HFF-Myc (cell line): Measurements from ENCODE around the gene DEFB114.

Source experiments
- DNase-seq: peaks from one replicate; pipeline ENCODE4 v3.0.0-alpha.2; 2011; ENCODE audit warnings: low read depth; ENCODE audit errors: extremely low read depth
- H3K4me3 ChIP-seq: replicated peaks from 2 replicates; pipeline ENCODE4 v1.5.1; 2011; ENCODE audit warnings: low read depth, mild to moderate bottlenecking, control low read depth, low read length
- TF ChIP-seq, protein P1 (sequence below): IDR thresholded peaks from 2 replicates; pipeline ENCODE4 v1.5.1; 2012; ENCODE audit warnings: mild to moderate bottlenecking, low read depth, low read length, control low read depth; ENCODE audit errors: missing control alignments

The DEFB114 gene

DNA sequence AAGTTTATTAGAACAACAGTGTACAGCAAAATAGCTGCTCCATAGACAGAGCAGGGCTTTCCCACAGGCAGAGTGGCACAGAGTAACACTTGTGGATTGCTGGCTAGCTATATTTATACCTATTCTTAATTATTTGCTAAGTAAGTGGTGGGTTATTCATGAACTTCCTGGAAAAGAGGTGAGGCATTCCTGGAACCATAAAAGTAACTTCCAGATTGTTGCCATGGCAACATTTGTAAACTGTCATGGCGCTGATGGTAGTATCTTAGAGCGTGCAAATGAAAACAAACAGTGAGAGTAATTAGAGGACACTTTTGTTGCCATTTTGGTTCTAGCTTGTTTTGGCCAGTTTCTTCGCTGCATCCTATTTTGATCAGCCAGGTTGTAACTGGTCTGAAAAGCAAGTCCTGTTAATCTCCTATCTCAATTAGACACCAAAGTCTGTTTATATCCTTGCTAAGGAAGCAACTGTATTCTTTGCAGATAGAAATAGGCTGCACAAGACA is 23.9 kb downstream of the DEFB114 start:
- TF ChIP-seq, protein P1, sequence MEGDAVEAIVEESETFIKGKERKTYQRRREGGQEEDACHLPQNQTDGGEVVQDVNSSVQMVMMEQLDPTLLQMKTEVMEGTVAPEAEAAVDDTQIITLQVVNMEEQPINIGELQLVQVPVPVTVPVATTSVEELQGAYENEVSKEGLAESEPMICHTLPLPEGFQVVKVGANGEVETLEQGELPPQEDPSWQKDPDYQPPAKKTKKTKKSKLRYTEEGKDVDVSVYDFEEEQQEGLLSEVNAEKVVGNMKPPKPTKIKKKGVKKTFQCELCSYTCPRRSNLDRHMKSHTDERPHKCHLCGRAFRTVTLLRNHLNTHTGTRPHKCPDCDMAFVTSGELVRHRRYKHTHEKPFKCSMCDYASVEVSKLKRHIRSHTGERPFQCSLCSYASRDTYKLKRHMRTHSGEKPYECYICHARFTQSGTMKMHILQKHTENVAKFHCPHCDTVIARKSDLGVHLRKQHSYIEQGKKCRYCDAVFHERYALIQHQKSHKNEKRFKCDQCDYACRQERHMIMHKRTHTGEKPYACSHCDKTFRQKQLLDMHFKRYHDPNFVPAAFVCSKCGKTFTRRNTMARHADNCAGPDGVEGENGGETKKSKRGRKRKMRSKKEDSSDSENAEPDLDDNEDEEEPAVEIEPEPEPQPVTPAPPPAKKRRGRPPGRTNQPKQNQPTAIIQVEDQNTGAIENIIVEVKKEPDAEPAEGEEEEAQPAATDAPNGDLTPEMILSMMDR = no peak
- no peak for DNase-seq
- no peak overlapping the region for H3K4me3 ChIP-seq

DNA sequence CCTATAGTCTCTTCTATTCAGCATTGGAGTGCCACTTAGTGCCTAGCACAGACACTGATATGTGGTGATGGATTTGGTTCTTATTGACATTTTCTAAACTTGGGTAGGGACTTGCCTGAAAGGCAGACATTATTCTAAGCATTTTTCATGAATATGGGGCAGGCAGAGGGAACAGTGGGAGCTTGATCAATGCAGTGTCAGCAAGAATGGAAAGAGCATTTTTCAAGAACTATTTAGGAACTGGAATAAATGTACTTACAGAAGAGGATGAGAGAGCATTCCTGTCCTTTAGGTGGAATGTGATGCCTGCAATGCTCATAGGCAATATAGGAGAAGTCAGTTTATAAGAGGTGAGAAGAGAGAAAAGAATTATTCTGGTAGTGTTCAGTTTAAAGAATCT is 26.2 kb downstream of the DEFB114 start:
- TF ChIP-seq, protein P1 = no peak

DNA sequence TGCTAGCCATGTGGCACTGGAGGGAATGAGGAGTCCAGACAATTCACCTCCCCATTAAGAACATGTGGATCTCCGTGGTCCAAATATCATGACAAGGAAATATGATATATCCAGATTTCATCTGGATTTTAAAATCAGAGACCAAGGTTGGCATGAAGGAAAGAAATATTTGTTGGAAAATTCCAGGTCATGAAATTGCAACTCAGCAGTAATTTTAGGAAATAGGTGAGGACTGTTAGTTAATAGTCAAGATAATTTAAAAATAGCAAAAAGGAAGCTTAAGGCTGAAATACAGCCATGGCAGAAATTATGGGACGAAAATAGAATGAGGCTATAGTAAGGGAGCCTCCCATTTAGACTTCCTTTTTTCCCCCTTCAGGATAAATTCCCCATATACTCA is 26.9 kb downstream of the DEFB114 start:
- TF ChIP-seq, protein P1 = no peak
- DNase-seq = no peak
- H3K4me3 ChIP-seq = no peak overlapping the region

More for the DNA sequence above, 26.2 kb downstream of the DEFB114 start:
- H3K4me3 ChIP-seq = no peak overlapping the region
- no peak for DNase-seq

DNA sequence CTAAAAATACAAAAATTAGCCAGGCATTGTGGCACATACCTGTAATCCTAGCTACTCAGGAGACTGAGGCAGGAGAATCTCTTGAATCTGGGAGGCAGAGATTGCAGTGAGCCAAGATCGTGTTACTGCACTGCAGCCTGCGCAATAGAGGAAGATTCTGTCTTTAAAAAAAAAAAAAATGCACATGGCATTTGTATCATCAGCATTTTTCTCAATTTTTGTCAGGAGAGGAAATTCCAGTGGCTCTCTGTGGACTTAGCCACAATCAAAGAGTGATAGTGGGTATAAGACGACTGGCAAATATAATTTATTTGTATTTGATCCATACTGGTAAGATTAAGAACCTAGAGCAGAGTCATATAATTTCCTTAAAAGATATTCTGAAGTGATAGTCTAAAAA is 28.6 kb downstream of the DEFB114 start:
- TF ChIP-seq, protein P1 = no peak

DNA sequence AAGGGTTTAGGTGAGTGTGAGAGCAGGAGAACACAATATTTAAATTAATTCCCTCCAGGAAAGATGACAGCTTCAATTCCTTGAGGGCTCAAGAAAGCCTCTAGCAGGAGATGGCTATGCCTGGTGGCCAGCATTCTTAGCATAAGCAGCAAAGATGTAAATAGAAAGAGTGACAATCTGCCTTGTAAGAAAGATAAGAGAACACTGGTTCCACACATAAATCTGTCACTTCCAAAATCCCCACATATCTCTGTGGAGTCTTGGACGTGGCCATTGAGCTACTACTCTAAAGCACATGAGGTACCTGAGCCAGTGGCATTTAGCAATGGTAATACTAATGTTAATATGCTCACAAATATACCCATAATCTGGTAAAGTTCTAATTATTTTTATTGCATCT is 29.2 kb downstream of the DEFB114 start:
- DNase-seq = no peak
- no peak overlapping the region for H3K4me3 ChIP-seq
- TF ChIP-seq, protein P1 = no peak

More for the DNA sequence above, 28.6 kb downstream of the DEFB114 start:
- DNase-seq = no peak
- H3K4me3 ChIP-seq = no peak overlapping the region

DNA sequence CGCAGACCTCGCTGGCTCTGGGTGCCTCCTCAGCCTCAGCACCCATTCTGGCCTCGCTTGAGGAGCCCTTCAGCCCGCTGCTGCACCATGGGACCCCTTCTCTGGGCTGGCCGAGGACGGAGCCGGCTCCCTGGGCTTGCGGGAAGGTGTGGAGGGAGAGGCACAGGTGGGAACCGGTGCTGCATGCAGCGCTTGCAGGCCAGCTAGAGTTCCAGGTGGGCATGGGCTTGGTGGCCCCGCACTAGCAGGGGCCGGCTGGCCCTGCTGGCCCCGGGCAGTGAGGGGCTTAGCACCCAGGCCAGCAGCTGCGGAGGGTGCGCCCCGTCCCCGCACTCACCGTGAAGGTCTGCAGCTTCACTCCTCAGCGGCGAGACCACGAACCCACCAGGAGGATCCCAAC is 30.4 kb downstream of the DEFB114 start:
- no peak overlapping the region for H3K4me3 ChIP-seq
- no peak for DNase-seq
- TF ChIP-seq, protein P1 = no peak

DNA sequence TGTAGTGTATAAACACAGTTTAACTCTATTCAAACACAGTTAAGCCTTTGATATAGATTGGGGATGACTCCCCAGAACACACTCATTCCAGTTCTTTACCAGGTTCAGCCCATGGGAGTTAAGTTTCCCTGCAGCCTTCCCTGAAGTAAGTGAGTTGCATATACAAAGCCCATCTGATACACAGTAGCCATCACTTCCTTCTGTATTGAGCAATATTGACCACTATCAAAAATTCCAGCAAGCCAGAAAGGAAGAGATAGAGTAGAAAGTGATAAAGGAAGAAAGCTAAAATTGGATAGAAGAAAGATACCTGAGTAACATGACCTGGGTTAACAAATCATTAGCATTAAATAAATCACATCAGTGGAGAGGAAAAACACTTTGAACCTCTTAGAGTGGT is 34.6 kb downstream of the DEFB114 start:
- H3K4me3 ChIP-seq = no peak overlapping the region
- DNase-seq = no peak
- TF ChIP-seq, protein P1 = no peak
